Brain microvascular endothelial cell (primary cell): ENCODE results near the gene CERS2.

Experiments used
- DNase-seq: peaks from one replicate; pipeline ENCODE4 v3.0.0-alpha.2; 2020
- H3K27ac ChIP-seq: fragments of 250-450 bp; sonication (Bioruptor Pico); 2 replicates; pipeline ENCODE4 v1.5.1; 2020; ENCODE audit warnings: mild to moderate bottlenecking, moderate library complexity
- H3K27me3 ChIP-seq: fragments of 250-450 bp; sonication (Bioruptor Pico); replicated peaks from 2 replicates; pipeline ENCODE4 v1.5.1; 2020; ENCODE audit warnings: mild to moderate bottlenecking
- H3K36me3 ChIP-seq: fragments of 250-450 bp; sonication (Bioruptor Pico); replicated peaks from 2 replicates; pipeline ENCODE4 v1.5.1; 2020; ENCODE audit warnings: mild to moderate bottlenecking
- H3K4me3 ChIP-seq: 2 replicates; pipeline ENCODE4 v1.5.1; 2011; ENCODE audit warnings: low read depth, mild to moderate bottlenecking, control low read depth, low read length, moderate library complexity
- in situ Hi-C: cut with HindIII; loops from 2 replicates; pipeline ENCODE4 v1.10.0; 2017; ENCODE audit warnings: low sequenced_read_pairs, low pct_ligation_motif_present
- TF ChIP-seq, protein P1 (sequence below): IDR thresholded peaks from 2 replicates; pipeline ENCODE4 v1.5.1; 2011; ENCODE audit warnings: low read depth, mild to moderate bottlenecking, moderate library complexity, low read length, control low read depth, inconsistent platforms; ENCODE audit errors: missing control alignments

CERS2 gene

DNA sequence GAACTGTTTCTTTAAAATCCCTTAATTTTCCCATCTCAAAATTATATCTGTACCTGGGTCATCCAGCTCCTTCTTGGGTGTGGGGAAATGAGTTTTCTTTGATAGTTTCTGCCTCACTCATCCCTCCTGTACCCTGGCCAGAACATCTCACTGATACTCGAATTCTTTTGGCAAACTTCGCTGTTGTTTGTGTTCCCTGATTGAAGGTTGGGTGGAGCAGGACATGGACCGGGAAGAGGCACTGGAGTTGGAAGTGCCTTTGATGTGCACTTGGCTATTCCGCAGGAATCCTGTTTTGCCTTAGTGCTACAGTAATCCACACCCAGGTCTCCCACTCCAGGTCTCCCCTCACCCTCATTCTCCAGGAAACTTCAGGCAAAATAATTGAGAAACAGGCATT is 20.8 kb upstream of the CERS2 start:
- in situ Hi-C loops, result no loop called here
- TF ChIP-seq, protein P1, sequence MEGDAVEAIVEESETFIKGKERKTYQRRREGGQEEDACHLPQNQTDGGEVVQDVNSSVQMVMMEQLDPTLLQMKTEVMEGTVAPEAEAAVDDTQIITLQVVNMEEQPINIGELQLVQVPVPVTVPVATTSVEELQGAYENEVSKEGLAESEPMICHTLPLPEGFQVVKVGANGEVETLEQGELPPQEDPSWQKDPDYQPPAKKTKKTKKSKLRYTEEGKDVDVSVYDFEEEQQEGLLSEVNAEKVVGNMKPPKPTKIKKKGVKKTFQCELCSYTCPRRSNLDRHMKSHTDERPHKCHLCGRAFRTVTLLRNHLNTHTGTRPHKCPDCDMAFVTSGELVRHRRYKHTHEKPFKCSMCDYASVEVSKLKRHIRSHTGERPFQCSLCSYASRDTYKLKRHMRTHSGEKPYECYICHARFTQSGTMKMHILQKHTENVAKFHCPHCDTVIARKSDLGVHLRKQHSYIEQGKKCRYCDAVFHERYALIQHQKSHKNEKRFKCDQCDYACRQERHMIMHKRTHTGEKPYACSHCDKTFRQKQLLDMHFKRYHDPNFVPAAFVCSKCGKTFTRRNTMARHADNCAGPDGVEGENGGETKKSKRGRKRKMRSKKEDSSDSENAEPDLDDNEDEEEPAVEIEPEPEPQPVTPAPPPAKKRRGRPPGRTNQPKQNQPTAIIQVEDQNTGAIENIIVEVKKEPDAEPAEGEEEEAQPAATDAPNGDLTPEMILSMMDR, result no peak
- DNase-seq, result no peak

DNA sequence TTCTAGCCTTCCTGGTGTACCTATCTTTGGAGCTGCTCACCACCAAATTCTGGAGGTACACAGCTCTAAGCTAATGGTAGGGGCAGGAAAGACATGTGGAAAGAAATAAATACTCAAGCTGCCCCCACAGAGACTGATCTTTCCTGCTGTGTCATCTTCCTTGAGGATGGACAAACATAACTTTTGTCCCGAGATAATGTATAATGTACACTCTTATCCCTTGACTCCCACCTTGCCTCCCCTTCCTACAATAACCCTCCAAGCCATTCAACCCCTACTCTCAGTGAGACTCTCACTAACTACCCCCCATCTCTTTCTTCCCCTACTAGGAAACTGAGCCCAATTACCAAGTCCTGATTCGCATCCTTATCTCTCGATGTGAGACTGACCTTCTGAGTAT is 19.6 kb upstream of the CERS2 start:
- H3K27me3 ChIP-seq, result no peaks in the 10 kb centered on the region
- H3K4me3 ChIP-seq, result no peak overlapping the region
- in situ Hi-C loops, result no loop called here
- H3K27ac ChIP-seq, result no peak overlapping the region
- H3K36me3 ChIP-seq, result peaks cover 3% of the 10 kb centered on the region
- no peak for DNase-seq
- TF ChIP-seq, protein P1, result no peak

More for the DNA sequence above, 20.8 kb upstream of the CERS2 start:
- Histone ChIP-seq H3K36me3 (peaks cover 3% of the 10 kb centered on the region), H3K27me3 (no peaks in the 10 kb centered on the region), H3K4me3 (no peak overlapping the region), H3K27ac (no peak overlapping the region)

DNA sequence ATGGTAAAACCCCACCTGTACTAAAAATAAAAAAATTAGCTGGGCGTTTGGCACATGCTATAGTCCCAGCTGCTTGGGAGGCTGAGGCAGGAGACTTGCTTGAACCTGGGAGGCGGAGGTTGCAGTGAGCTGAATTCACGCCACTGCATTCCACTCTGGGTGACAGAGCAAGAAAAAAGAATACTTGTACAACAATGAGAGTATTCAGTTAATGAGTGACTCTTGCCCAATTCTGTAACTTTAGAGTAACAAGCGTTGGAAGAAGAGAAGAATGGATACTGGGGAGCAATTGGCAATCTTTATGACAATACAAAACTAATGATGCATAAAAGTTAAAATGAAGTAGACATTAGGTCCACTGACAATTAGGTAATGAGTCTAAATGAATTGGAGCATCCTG is 18.0 kb upstream of the CERS2 start:
- no peak overlapping the region for H3K4me3 ChIP-seq
- DNase-seq, result no peak
- H3K27ac ChIP-seq, result no peak overlapping the region
- no peaks in the 10 kb centered on the region for H3K36me3 ChIP-seq
- no peaks in the 10 kb centered on the region for H3K27me3 ChIP-seq
- in situ Hi-C loops, result no loop called here
- TF ChIP-seq, protein P1, result no peak

DNA sequence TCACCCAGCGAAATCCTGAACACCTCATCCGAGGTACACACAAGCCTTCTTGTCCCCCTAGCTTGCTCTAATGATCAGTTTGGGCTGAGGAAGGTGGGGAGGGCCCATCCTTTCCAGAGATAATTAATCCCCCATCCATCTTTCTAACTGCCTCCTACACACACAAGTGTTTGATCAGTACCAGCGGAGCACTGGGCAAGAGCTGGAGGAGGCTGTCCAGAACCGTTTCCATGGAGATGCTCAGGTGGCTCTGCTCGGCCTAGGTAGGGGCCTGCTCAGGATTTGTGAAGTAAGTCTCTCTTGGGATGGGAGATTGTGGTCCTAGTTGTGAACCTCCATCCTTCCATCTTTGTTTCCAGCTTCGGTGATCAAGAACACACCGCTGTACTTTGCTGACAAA is 13.3 kb upstream of the CERS2 start:
- no peak for DNase-seq
- H3K27ac ChIP-seq, result no peak overlapping the region
- no peaks in the 10 kb centered on the region for H3K36me3 ChIP-seq
- H3K4me3 ChIP-seq, result no peak overlapping the region
- TF ChIP-seq, protein P1, result no peak
- no peaks in the 10 kb centered on the region for H3K27me3 ChIP-seq
- in situ Hi-C loops, result no loop called here

DNA sequence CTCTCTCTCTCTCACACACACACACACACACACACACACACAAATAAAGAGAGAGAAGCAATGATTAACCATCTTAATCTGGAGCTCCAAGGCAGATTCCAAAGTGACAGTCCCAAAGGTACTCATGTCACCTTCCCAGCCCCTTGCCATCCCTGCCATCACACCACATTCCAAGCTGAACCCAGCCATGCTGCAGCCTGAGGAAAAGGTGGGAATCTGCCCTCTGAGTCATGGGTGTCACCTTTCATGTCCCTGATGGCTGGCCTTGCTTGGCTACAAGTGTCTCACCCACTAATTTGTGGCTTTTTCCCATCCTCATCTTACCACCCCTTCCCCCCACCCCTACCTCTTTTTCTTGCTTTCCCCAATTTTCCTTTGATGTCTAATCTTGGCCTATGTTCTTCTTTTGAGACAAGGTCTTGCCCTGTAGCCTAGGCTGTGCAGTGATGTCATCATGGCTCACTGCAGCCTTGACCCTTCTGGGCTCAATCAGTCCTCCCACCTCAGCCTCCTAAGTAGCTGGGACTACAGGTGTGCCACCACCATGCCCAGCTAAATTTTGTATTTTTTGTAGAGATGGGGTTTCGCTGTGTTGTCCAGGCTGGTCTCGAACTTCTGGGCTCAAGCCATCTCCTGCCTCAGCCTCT is 10.7 kb upstream of the CERS2 start:
- H3K36me3 ChIP-seq, result no peaks in the 10 kb centered on the region
- H3K4me3 ChIP-seq, result no peak overlapping the region
- no peak for DNase-seq
- H3K27ac ChIP-seq, result no peak overlapping the region
- TF ChIP-seq, protein P1, result no peak
- in situ Hi-C loops, result no loop called here
- H3K27me3 ChIP-seq, result no peaks in the 10 kb centered on the region
